Stimulated activated CD8-positive, alpha-beta memory T cell treated with anti-CD3 and anti-CD28 coated beads, Interleukin-2, amount 100 ng/mL, for 1 hour (primary cell): ENCODE results near the gene SLC1A2.

Experiments used
- DNase-seq, 2 donors: peaks; one replicate each; pipeline ENCODE4 v3.0.0-alpha.2; 2020; ENCODE audit warnings: low read depth in 2 of 2

Gene SLC1A2

DNA sequence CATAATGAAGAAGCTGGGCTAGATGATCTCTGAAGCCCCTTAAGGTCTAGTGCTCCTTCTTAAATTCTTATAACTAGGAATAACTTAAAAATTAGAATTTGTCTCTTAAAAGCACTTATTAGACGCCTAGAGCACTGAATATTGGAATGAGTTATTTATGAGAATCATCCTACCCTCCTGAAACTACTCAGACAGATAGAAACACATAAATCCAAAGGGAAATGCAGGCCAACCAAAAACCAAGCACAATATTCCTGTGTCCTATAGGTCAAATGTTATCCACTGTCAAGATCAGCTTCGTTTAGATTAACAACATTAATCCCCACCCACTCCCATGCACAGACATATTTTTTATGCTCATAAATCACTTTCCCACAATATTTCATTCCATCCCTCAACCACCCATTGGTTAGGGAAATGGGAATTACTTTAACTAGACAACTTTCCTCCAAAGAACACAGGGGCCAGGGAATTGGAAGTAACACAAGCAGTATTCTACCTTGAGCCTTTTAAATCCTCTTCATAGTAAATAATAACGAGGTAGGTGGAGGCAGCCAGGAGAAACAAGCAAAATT is 193.3 kb downstream of the SLC1A2 start:
- no peak for DNase-seq

DNA sequence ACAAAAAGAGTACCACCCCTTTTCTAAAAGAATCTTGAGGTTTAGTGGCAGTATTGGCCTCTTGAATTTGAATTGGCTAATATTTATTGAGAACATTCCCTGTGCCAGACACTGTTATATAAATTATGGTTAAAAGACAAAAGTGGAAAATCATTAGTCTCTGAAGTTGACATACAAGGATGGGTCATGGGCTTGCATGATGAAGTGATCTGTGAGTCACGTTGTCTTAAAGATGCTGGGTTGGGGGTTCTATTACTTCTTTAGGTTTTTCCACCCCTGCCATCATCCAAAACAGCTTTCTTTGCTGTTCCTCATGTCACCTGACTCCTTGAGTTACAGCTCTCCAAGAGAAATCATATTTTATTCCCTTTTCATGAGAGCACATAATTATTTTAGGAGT is 195.4 kb downstream of the SLC1A2 start:
- no peak for DNase-seq

DNA sequence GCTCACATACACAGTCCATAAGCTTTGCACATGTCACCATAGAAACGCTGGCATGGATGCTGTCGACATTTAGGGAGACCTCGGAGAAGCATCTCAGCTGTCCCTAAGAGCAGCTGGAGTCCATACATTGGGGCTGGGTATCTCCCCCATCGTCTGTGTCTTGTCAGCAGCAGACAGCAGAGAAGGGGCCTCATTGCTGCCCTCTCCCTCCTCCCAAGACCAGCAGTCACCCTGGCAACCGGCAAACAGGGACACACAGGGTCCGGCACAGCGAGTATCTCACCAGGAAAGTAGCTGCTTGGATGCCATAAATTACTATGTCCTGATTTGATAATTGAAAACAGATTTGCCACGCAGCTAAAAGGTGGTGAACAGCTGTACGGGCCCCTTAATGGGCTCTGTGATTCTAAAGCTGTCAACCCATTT is 196.0 kb downstream of the SLC1A2 start:
- DNase-seq = no peak

DNA sequence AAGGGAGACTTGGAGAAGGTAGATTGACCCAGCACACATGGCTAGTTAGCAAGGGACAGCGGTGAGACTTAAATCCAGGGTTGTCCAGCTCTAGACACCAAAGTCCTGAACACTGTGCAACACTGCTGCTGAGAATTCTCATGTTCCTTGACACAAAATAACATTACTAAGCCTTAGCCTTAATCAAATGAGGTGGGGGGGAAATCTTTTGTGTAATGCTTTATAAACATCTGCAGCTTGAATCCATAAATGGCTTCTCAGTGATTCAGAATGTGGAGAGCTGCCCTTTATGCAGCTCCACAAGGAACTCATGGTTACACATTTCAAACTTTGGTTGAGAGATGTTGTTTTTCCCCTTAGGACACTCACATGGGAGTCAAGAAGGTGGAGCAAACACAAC is 200.4 kb downstream of the SLC1A2 start:
- no peak for DNase-seq

DNA sequence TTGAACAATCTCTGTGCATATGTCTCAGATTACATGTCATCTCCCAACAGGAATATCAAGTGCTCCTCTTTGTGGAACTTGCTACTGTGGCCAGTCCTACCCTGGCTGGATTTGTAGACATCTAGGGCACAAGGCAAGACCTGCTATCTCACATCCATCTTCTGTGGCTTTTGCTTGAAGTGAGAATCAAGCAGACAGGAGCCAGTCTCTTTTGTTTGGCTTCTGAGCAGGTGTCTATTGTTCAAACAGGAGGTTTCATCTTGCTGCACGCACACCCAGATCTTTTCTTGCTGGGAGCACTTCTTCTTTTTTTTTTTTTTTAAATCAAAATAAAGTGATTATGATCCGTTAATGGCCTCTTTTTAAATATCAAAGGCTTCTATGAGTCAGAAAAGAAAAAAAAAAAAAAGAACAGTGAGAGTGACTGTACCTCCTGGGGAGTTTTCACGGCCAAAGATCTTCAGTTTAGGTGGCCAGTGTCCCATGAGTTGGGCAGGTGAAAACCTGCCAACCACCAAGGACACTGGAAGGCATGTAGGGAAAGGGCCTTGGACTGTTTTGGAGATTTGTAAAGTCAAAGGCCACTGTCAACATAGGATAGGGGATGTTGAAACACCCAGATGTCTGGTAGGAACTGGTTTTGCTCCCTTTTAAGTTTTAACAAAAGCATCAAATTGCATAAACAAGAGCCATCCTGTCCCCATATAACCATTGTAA is 202.2 kb downstream of the SLC1A2 start:
- DNase-seq = no peak

DNA sequence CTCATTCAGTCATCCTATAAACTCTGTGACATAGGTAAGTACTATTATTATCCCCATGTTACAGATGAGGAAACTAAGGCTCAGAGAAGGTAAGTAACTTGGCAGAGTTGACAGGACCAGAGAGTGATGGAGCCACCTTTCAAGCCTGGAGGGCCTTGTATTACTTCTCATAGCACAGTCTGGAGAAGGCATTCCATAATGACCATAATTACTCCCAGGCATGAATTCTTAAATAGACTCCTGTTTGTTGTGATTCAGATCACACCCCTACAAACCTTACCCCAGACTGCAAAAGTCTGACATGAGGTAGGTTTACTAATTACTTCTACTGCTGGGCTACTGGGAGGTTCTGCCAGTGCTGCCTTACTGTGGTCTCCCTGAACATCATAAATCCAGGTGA is 203.4 kb downstream of the SLC1A2 start:
- DNase-seq = no peak

DNA sequence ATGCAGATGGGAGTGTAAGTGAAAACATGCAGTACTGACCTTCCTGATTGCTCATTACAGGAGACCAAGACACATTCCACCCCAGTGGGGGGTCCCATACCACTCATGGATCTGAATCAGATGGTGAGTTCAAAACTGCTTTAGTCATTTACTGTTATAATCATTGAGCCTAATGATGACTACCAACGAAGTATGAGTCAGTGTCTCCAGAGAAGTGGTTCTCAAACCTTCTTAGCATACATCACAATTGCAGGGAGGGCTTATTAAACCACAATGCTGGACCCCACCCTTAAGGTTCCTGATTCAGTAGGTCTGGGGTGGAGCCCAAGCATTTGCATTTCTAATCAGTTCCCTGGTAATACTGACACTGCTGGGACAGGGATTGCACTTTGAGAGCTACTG is 204.6 kb downstream of the SLC1A2 start:
- DNase-seq = no peak

DNA sequence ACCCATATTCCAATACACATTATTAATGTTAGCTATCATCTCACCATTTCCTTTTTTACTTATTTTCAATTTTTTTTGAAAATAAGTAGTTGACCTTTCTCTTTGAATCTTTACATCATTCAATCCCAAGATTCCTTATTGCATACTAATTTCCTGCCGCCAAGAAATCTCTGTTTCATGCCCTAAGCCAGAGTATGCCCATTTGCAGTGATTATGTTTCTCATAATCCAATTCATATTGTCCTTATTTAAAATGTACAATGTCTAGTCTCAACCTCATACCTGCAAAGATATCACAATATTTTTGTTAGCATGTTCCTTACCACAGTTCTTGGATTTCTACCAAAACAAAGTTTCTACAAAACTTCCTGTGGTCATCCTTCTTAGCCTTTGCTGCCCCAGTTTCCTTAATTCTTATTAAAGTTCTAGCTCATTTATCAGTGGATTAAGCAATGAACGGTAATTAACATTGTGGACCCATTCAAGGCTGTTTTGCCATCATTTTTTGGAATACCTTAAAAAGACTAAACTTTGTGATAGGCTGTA is 205.1 kb downstream of the SLC1A2 start:
- DNase-seq = no peak

DNA sequence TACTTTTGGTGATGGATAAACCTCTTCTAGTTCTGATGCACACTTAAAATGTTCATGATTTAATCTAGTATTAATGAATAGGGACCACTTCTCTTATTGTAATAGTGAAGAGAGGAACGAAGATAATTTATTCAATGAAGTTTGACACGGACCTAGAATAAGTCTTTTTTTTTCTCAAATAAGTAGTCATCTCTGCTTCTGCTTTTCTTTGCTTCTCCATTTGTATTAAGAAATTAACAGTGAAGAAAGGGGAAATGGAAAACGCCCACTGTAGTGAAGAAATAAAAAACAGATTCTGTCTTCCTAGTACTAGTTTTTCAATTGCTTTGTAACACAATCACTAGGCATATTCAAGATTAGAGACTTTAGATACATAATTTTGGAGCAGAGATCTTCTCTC is 207.4 kb downstream of the SLC1A2 start:
- DNase-seq = no peak

DNA sequence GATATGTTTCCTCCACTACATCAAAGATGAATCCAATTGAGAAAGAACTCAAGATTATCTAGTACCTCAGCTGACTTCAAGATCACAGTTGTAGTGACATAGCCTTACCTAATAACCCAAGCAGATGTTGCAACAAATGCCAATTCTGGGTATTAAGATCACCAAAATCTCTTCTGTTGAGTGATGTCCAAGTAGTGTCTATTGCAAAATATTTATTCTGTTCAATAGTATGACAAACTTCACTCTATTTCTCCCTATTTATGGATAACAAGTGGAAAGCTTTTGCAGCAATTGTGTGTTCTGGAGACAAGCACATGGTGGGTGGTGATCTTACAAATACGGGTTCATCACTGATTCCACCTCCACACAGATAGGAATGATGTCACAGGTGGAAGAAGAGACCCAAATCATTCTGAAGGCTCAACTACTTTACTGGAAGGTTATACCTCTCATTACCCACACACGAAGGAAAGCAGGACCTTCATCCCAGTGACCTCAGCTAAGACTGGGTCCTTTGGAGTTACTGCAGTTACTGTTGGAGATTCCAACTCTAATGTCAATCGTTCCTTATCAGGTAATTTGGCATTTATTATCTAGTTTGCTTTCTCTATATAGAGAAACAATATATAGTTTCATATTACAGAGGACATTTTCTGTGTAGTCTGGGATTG is 208.3 kb downstream of the SLC1A2 start:
- no peak for DNase-seq

DNA sequence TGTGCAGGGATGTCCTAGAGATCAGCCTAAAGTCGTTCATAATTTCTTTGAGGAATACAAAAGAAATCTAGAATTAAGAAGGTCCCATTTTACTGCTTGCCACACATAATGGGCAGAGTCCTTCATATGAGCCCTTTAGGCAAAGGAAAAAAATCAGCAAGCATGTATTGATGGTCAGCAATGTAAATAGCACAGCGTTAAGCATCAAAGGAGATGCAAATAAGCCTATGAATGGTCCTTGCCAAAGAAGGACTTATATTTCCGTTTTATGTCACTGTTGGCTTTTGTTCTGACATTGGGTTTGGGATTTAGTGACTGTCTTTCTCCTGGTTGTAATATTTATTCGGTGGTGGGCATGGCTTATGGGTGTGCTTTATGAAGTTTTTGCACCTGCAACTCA is 210.6 kb downstream of the SLC1A2 start:
- DNase-seq = no peak

DNA sequence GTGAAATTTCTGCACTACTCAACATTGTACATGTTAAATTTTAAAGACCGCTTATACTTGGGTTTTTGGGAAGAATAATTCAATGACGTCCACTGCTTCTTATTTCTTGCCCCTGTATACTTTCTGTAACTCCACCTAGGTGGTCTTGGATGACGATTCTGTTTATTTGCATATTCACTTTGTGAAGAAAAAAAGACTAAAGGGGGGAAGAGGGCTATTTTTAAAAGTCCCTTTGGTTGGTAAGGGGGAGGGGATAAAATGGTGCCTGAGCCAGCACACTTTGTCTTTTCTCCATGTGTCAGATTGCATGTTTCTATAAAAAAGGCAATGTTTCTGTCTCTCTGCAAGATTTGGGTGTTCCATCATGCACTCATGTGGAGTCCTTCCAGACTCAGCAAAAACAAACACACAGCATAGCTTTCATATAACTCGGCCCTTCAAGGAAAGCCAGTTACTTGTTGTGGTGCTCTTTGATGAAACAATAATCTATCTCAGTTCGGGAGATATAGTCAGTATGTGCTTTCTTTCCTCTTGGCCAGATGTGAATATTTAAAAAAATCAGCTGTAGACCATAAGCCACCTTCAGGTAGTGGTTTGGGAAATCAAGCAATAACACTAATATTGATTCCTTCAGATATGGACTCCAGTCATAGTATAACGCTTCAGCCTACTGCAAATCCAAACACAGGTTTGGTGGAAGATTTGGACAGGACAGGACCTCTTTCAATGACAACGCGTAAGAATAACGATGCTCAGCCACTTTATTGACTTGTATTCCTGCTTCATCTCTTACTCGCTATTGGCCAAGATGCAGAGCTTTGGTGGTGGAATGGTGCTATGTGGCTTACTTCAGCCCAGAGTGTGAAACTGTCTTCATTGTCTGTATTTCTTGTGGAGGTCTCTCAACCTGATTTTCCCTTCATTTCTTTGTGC is 211.6 kb downstream of the SLC1A2 start:
- DNase-seq = no peak

DNA sequence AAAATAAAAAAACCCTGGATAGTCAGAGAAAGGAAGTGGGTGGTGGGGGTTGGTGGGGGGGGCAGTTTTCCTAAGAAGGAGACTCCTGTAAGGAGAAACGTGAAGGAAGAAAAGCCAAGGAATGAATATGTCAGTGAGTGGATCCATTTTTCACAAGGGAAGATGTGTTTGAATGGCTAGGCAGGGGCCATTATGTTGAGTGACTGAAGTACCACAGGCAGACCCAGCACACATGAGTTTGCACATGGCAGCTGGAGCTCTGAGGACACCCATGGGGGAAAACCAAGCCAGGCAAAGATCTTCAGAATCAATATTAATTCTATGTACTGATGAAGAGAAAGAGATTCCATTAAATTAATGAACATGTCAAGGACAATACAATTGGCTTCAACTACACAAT is 212.7 kb downstream of the SLC1A2 start:
- DNase-seq = no peak

DNA sequence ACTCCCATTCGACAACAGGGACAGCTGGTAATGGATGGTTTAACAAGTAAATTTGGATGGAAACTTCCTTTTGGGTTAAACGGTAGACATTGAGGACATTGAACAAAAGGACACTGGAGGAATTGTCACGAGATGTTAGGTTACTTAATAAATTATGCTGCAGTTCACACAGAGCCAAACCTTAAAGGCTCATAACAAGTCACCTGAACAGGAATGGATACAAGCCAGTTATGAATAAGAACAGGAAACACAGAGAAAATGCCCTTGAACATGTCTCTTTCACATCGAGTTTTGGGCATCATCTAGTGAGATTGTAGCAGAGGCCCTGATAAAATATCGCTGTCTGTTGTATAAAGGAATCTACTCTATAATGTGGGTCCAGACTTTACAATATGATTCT is 214.7 kb downstream of the SLC1A2 start:
- DNase-seq = no peak
